ENCODE results near the gene RGPD4. TPM values are rescaled to one million over a fixed set of nuclear protein-coding genes. Genes with fewer than 3 reads are reported as not detected.

RGPD4 gene
- total RNA-seq, 1 experiment from 2014 or later = 0.07 TPM

DNA sequence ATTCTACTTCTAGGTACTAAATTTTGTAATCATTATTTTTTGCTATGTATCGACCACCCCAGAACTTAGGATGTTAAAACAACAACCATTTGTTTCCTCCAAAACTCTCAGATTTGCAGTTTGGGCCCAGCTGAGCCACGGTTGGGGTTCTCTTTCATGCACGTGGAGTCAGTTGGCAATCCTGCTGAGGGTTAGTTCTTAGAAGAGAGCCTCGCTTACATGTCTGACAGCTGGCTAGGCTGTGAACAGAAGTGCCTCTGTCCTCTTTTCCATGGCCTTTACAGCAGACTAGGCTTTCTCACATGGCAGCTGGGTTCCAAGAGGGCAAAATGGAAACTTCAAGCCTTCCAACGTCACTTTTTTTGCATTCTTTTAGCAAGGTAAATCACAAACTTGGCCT lies 9.3 kb upstream of the RGPD4 start:
- CTCF ChIA-PET = no interaction called here
- no peak for DNase-seq (ENCODE audit: low read depth, low spot score)
- Histone ChIP-seq H3K9me2 (ENCODE audit: insufficient read depth) (no peaks in the 10 kb centered on the region), H3K9me3 (ENCODE audit: control insufficient read depth in 1 of 2, insufficient read depth in 1 of 2, low read depth in 1 of 2, low read length in 2 of 2) (peaks cover 0 to 9% of the 10 kb centered on the region in 2 experiments; a peak in 3 of 4 replicates), H2AFZ (ENCODE audit: low read depth, low read length, poor library complexity, severe bottlenecking) (no peak overlapping the region), H3K4me1 (ENCODE audit: control insufficient read depth in 1 of 2, insufficient read depth in 2 of 2, low read length in 2 of 2) (no peaks in the 10 kb centered on the region), H3K4me3 (replicated peaks in 1 of 2; ENCODE audit: low read depth in 1 of 2, low read length in 2 of 2) (no peak overlapping the region), H4K20me1 (ENCODE audit: insufficient read depth) (no peaks in the 10 kb centered on the region), H3K9ac (ENCODE audit: low read length) (no peak overlapping the region), H3K4me2 (ENCODE audit: low read length) (no peak overlapping the region), H3K27me3 (ENCODE audit: insufficient read depth, low read length) (no peaks in the 10 kb centered on the region), H3K27ac (ENCODE audit: low read depth, low read length) (no peak overlapping the region), H3K79me2 (ENCODE audit: insufficient read depth, low read length) (no peaks in the 10 kb centered on the region), H3K36me3 (ENCODE audit: control insufficient read depth in 1 of 2, insufficient read depth in 2 of 2, low read length in 2 of 2) (no peaks in the 10 kb centered on the region)
- RAD21 ChIA-PET (ENCODE audit: low non-redundant PET in 1 of 2, low total read pairs in 2 of 2, uncharacterized antibody in 2 of 2, unreplicated experiment in 2 of 2) = no interaction called here
- no TSS peak for BruUV-seq (replicated peaks)
- intact Hi-C loops (cut with micrococcal nuclease) = no loop called here
- ATAC-seq = no peak
- POLR2A ChIA-PET = no interaction called here
- TF ChIP-seq POLR2AphosphoS5 (IDR thresholded peaks at IDR 0.05; ENCODE audit: low read depth, low read length) = no peak
- no peak for TF ChIP-seq SP1 (IDR thresholded peaks at IDR 0.05; ENCODE audit: low read depth)
- no peak for TF ChIP-seq MAX (IDR thresholded peaks at IDR 0.05)
- TF ChIP-seq EZH2 (IDR thresholded peaks at IDR 0.05) = no peak
- TF ChIP-seq EZH2phosphoT487 (IDR thresholded peaks at IDR 0.05; ENCODE audit: borderline replicate concordance) = no peak
- TF ChIP-seq YY1 (IDR thresholded peaks at IDR 0.05; ENCODE audit: extremely low read depth, insufficient replicate concordance, low read depth, low read length) = no peak
- no peak for TF ChIP-seq SRF (IDR thresholded peaks at IDR 0.05; ENCODE audit: low read depth)
- no peak for TF ChIP-seq ZNF274 (IDR thresholded peaks at IDR 0.05; ENCODE audit: low read depth, low read length)
- no peak for TF ChIP-seq TCF7L2 (IDR thresholded peaks at IDR 0.05; ENCODE audit: borderline replicate concordance, extremely low read depth, insufficient read depth, insufficient read length)
- no peak for TF ChIP-seq ZBTB33 (IDR thresholded peaks at IDR 0.05; ENCODE audit: extremely low read depth, insufficient replicate concordance, low read length)
- TF ChIP-seq, protein P1, sequence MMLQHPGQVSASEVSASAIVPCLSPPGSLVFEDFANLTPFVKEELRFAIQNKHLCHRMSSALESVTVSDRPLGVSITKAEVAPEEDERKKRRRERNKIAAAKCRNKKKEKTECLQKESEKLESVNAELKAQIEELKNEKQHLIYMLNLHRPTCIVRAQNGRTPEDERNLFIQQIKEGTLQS (IDR thresholded peaks at IDR 0.05) = no peak
- TF ChIP-seq, protein P2, sequence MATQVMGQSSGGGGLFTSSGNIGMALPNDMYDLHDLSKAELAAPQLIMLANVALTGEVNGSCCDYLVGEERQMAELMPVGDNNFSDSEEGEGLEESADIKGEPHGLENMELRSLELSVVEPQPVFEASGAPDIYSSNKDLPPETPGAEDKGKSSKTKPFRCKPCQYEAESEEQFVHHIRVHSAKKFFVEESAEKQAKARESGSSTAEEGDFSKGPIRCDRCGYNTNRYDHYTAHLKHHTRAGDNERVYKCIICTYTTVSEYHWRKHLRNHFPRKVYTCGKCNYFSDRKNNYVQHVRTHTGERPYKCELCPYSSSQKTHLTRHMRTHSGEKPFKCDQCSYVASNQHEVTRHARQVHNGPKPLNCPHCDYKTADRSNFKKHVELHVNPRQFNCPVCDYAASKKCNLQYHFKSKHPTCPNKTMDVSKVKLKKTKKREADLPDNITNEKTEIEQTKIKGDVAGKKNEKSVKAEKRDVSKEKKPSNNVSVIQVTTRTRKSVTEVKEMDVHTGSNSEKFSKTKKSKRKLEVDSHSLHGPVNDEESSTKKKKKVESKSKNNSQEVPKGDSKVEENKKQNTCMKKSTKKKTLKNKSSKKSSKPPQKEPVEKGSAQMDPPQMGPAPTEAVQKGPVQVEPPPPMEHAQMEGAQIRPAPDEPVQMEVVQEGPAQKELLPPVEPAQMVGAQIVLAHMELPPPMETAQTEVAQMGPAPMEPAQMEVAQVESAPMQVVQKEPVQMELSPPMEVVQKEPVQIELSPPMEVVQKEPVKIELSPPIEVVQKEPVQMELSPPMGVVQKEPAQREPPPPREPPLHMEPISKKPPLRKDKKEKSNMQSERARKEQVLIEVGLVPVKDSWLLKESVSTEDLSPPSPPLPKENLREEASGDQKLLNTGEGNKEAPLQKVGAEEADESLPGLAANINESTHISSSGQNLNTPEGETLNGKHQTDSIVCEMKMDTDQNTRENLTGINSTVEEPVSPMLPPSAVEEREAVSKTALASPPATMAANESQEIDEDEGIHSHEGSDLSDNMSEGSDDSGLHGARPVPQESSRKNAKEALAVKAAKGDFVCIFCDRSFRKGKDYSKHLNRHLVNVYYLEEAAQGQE (IDR thresholded peaks at IDR 0.05; ENCODE audit: low read depth) = no peak
- no peak for TF ChIP-seq RAD21 (IDR thresholded peaks at IDR 0.05; ENCODE audit: low read depth)
- no peak for TF ChIP-seq JUND (IDR thresholded peaks at IDR 0.05)
- TF ChIP-seq POLR2A (IDR thresholded peaks at IDR 0.05; ENCODE audit: borderline replicate concordance, extremely low read depth, insufficient read depth, insufficient read length) = no peak
- TF ChIP-seq ELF1 (IDR thresholded peaks at IDR 0.05; ENCODE audit: borderline replicate concordance, low read depth) = no peak

Measured in HCT116 (cell line).